Hematopoietic multipotent progenitor cell treated with erythropoietin and hydrocortisone succinate and interleukin-3 and kit ligand, for 6 days (in vitro differentiated cells): ENCODE results near the gene SIRPG.
"Not testable (repeated sequence)": the region's sequence is repeated elsewhere in the genome, so short reads cannot be mapped to it uniquely, and the experiment has no call there.

Experiments
- DNase-seq: peaks from one replicate; pipeline ENCODE4 v3.0.0-alpha.2; 2015

Gene SIRPG

GRCh38 chr20:1633535-1633934, 24.0 kb downstream of the SIRPG start:
- DNase-seq: no peak

GRCh38 chr20:1632178-1632577, 25.4 kb downstream of the SIRPG start:
- no peak for DNase-seq

- DNase-seq: peak; percentile 48
Measured at GRCh38 chr20:1631309-1632151, 26.0 kb downstream of the SIRPG start.

- DNase-seq: no peak
Measured at GRCh38 chr20:1630186-1630585, 27.4 kb downstream of the SIRPG start.

GRCh38 chr20:1629321-1629720, 28.3 kb downstream of the SIRPG start:
- DNase-seq: no peak

GRCh38 chr20:1628621-1629020, 29.0 kb downstream of the SIRPG start:
- DNase-seq: no peak

GRCh38 chr20:1627200-1627550, 30.4 kb downstream of the SIRPG start:
- DNase-seq: no peak

GRCh38 chr20:1626528-1627199, 30.9 kb downstream of the SIRPG start:
- no peak for DNase-seq

- DNase-seq: no peak
Measured at GRCh38 chr20:1625083-1625690, 32.4 kb downstream of the SIRPG start.

GRCh38 chr20:1623501-1624205, 33.9 kb downstream of the SIRPG start:
- no peak for DNase-seq

GRCh38 chr20:1622450-1622849, 35.1 kb downstream of the SIRPG start:
- peak; percentile 20 for DNase-seq

GRCh38 chr20:1621316-1621715, 36.3 kb downstream of the SIRPG start:
- no peak for DNase-seq

- DNase-seq: peak; percentile 61
Measured at GRCh38 chr20:1619861-1620444, 37.6 kb downstream of the SIRPG start, which contains the start of gene SIRPB1. TSS of gene SIRPB1 (minus strand) at chr20:1620009. CDS start at chr20:1619944, 65 bp downstream.

GRCh38 chr20:1618954-1619540, 38.5 kb downstream of the SIRPG start:
- DNase-seq: peak; percentile 14

GRCh38 chr20:1618479-1618878, 39.1 kb downstream of the SIRPG start:
- DNase-seq: no peak

- peak; percentile 15 for DNase-seq
Measured at GRCh38 chr20:1616858-1617434, 40.6 kb downstream of the SIRPG start.

GRCh38 chr20:1610404-1610803, 47.2 kb downstream of the SIRPG start:
- DNase-seq: not testable (repeated sequence)

- DNase-seq: not testable (repeated sequence)
Measured at GRCh38 chr20:1608678-1609347, 48.8 kb downstream of the SIRPG start.

GRCh38 chr20:1600736-1601135, 56.8 kb downstream of the SIRPG start:
- no peak for DNase-seq

GRCh38 chr20:1595333-1595732, 62.2 kb downstream of the SIRPG start:
- peak; percentile 22 for DNase-seq
